GM18502 (cell line): ENCODE data around the gene THSD4.

Experiments
- ATAC-seq: cut with Tn5 transposase; IDR thresholded peaks from one replicate; pipeline ENCODE4 v1.9.1; 2021; ENCODE audit warnings: mild to moderate bottlenecking; ENCODE audit not compliant: unreplicated experiment, poor library complexity

THSD4 gene

DNA sequence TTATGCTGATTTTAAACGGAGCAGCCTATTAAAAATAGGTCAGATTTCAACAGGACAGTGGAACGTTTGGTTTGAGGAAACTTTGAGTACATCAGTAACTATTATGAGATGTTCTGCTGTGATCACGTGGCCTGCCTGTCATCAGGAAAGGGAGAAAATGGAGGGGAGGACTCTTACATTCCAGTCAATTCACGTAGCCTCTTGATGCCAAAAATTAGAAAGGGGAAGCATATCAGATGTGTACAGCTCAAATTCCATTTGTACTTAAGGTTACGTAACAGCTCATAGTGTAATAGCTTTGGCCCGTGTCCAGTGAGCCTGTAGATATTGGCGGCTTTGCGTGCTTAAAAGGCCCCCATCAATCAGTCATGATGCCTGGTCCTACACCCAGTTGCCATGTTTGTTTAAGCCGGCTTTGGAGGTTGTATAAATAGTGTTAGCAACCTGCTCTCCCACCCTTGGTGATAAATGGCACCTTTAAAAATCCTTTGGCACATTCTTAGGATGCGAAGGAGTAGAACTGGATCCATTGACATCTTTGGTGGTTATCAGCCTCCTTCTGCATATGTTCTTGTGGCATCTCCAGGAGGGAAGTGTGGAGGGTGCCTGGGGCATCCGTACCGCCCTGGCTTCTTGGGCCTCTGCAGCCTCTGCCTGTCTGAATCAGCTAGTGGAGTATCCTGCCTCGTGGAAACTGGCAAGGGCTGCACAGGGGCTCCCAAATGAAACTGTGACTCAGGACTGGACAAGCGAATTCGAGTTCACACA lies 163.9 kb downstream of the THSD4 start:
- ATAC-seq = no peak

GRCh38 chr15:71279757-71280141 lies 164.5 kb downstream of the THSD4 start:
- ATAC-seq = no peak

GRCh38 chr15:71280206-71280605 lies 164.9 kb downstream of the THSD4 start:
- ATAC-seq = no peak

DNA sequence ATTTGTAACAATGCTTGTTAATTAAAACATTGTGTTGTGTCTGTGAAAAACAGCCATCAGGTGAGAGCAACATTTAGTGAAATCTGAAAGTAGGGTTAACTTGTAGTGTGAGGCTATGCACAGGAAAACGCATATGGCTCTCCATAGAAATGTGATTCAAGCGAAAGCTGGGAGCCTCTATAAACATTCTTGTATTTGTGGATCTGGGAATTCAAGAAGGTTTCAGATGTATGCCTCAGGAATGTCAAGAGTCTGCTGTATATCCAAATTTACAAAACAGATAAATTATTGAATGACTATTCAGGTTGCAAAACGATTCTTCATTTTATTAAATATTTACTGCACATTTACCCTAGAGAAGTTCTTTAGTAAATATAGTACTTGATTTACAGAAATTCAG lies 166.0 kb downstream of the THSD4 start:
- ATAC-seq = no peak

DNA sequence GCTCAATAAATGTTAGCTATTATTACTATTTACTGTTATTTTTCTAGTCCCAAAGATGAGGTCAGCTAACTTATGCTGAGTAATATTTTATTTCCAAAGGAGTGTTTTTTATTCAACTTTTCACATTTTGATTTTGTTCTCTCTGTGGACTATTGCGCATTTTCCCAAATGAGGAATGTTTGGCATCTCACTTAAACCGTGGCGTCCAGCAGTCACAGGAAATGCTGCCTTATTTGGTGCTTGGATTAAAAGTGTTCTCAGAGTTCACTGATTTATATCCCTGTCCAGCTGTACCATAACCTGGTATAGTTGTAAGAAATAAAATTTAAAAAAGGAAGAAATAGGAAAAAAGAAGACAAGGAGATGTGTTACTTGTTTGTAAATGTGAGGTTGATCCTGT lies 166.8 kb downstream of the THSD4 start:
- ATAC-seq = no peak

- ATAC-seq = no peak
Measured at GRCh38 chr15:71288348-71288955, 173.2 kb downstream of the THSD4 start.

- ATAC-seq = no peak
Measured at GRCh38 chr15:71290002-71290401, 174.7 kb downstream of the THSD4 start.

DNA sequence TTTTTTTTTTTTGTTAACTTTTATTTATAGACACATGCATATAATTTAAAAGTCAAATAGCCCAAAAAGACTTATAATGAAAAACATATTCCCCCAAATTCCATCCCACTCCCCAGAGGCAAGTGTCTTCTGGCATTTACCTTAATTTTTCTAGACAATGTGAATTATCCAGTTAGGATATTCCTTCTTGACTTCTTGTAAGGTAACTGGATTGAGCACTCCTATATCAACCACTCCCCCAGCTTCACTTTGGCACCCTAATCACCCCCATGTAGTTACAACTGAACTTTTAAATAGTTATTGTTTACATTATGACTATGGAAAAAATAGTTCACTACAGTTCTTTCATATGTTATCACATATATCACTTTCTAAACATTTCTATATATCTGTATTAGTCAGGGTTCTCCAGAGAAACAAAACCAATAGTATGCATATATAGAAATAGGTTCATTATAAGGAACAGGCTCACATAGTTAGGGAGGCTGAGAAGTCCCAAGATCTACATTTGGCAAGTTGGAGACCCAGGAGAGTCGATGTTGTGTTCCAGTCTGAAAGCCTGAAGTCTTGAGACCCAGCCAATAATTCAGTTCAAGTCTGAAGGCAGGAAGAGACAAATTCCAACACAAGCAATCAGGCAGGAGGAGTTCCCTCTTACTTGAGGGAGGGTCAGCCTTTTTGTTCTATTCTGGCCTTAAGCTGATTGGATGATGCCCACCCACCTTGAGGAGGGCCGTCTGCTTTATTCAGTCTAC lies 175.8 kb downstream of the THSD4 start:
- ATAC-seq = no peak

DNA sequence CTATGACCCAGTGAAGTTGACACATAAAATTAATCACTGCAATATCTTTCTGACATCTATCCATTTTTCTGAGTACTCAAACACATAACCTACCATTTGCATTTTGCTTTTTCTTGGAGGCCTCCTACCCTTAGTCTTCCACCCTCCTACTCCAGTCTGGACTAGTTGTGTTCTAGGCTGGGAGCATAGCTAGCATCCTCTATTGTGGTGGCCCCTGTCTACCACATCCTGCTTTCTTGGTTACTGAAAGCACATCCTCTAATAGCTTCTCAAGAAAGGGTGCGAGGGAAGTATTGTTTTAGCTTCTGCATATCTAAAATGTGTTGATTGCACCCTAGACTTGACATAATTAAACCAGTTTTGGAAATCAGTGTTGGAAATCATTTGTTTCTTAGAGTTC lies 176.5 kb downstream of the THSD4 start:
- ATAC-seq = no peak

DNA sequence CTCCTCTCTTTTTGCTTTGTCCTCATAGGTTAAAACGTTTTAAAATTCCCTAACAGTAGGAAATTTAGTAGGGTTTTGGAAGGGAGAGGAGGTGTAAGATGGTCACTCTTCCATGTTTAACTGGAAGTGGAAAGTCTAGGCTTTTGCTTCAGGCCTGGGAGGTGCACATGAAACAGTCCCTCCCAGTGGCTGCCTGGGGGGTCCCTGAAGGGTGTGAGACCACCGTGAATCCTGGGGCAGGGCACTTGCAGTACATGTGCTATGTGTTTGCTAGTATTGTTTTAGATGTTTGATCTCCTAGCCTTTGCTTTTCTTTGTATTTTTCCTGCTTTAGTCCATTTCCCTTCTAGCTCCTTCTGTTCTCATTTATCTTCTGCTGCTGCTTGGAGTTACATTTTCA lies 178.5 kb downstream of the THSD4 start:
- ATAC-seq = no peak

DNA sequence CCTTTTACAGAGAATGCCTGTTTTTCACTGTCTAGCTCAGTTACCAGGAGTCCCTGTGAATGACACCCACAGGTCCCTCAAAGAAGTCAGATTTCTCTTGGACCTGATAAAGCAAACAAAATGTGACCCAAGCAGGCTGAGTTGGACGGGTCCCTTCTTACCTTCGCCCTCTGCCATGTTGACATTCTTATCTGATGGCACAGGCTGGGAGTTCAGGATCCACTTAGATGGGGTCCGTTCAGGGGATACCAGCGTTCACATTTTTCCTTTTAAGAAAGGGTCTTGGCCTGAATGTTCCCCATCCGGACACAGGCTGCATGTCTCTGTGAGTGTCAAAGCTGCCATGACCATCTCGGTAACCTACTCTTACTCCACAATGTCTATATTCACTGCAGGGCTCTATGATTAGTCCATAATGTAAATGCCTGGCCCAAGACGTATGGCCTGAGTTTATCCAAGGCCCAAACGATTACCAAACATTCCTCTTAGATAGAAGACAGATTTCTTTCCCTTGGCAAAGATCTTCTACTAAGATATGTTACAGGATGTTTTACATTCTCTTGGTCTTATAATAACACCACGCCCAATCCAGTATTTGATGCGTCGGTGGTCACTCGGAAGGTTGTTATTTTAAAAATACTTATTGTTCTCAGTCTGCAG lies 179.1 kb downstream of the THSD4 start:
- no peak for ATAC-seq

- no peak for ATAC-seq
Measured at GRCh38 chr15:71294911-71295602, 179.8 kb downstream of the THSD4 start.

- ATAC-seq = no peak
Measured at GRCh38 chr15:71295603-71296314, 180.5 kb downstream of the THSD4 start.

GRCh38 chr15:71296315-71296679 lies 181.0 kb downstream of the THSD4 start:
- no peak for ATAC-seq

DNA sequence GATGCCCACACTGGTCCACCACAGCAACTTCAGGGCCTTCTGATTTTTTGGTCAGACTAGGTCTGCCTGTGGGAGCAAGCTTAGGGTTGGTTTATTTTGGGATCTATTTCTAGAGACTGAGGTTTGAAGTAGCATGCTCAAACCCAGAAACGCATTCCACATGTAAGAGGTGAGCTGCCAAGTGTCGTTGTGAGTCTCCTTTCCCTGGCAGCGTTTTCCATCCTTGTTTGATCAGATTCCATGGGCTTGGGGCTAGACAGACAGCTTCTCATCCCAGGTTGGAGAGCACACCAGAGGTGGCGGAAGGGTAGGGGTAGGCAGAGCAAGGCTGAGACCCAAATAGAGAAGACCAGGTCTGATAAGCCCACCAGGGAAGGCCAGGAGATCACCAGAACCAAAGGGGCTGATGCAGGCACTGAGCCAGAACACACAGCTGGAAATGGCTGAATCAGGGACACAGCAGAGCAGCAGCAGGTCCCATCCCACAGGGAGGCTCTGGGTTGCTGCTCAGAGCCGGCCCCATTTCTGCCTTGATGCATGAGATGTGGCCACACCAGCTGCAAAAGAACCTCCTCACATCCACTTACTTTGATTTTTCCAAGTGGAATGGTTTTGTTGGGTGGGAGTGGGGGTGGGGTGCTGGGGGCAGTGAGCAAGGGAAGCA lies 186.8 kb downstream of the THSD4 start:
- no peak for ATAC-seq

DNA sequence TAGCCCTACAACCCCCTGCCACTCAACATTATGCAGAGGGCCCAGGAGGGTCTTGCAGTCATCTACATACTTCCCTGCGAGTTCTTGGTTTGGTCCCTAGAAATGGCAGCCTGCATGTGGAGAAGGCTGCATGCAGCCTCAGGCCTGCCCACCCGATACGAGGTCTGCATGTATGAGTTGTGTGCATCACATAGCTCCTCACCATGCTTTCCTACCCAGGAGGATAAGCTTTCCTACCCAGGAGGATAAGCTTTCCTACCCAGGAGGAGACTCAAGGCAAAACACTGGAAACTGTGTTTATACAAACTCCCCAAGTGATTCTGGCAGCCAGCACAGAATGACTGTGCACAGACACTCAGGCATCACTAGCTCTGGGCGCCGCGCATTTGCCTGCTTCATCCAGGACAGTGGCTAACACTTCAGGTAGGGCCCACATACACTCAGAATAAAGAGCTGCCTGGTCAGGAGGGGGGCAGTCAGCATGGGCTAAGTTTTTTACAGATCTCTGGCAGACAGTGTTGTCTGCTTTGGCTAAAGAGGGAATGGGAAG lies 187.7 kb downstream of the THSD4 start:
- no peak for ATAC-seq

GRCh38 chr15:71303977-71304376 lies 188.7 kb downstream of the THSD4 start:
- no peak for ATAC-seq

DNA sequence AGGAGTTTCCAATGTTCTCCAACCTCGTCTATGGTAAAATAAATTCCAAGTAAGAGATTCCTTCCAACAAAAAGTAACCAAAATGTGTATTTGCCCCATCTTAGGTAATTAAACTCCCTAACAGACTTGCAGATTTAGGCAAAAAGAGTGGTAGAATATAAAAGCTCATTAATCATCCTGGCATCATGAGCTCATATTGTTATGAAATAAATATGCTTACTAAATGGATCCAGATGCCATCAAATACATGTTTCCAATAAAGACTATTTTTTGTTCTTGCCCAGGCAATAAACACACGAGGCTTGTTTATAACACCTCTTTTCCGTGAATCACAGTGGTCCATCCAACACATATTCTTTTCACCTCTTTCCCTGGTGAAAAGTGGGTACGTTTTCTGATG lies 189.4 kb downstream of the THSD4 start:
- ATAC-seq = no peak

DNA sequence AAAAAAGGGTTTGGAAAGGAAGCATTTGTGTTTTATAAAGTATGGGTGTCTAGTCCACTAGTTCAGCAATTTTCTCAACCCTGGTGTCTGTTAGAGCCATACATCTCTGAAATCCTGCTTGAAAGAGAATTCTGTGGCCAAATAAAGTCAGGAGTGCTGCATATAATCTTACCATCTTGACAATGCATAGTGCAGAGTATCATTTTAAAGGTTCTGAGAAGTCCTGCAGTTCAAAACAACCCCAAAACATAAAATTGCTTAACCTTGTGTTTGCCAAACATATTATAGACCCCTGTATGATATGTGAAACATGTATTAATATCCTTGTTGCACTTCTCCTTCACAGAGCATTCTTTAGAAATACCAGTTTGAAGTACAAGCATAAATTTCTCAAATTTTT lies 191.3 kb downstream of the THSD4 start:
- ATAC-seq = no peak
